DLD1 (cell line): ENCODE results near the gene MICB.
"Not testable (repeated sequence)": the region's sequence is repeated elsewhere in the genome, so short reads cannot be mapped to it uniquely, and the experiment has no call there.

ENCODE experiments used
- in situ Hi-C: cut with HindIII; loops from 2 replicates; pipeline ENCODE4 v1.10.0; 2017; ENCODE audit warnings: low sequenced_read_pairs

The MICB gene

DNA sequence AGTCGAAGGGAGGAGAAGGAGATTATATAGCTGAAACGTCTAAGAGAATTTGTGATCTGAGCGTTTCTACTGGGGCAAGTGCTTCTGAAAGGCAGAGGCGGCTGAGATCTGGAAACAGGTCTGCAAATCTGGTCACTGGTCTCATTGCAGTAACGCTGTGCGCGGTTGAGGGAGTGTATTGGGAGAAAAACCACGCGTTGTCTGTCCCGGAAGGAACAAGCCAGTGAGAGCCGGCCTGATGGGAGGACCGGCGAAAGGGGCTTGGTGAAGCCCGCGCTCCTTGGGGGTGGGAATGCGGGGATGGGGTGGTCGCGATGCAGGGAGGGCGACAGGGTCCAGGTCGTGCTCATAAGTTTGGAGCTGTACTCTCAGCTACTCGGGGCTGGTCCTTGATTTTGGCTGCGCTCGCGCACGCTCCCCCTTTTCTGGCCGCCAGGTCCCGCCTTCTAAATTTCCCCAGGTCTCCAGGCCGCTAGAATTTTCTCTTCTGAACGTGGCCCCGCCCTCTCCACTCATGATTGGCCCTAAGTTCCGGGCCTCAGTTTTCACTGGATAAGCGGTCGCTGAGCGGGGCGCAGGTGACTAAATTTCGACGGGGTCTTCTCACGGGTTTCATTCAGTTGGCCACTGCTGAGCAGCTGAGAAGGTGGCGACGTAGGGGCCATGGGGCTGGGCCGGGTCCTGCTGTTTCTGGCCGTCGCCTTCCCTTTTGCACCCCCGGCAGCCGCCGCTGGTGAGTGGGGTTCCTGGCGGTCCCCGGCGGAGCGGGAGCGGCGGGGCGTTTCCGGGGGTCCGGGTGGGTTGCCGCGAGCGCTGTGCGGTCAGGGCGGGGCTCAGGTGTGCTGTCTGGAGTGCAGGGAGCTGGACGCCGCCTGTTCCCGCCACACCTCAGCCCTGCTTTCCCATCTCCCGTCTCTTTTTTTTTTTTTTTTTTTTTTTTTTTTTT, at the start of gene MICB:
Gene MICB, plus strand, starts transcription at position 615 of the 946 bp plus-strand sequence. Its CDS starts 49 bp downstream, at position 664.
- in situ Hi-C loops, result no loop called here

DNA sequence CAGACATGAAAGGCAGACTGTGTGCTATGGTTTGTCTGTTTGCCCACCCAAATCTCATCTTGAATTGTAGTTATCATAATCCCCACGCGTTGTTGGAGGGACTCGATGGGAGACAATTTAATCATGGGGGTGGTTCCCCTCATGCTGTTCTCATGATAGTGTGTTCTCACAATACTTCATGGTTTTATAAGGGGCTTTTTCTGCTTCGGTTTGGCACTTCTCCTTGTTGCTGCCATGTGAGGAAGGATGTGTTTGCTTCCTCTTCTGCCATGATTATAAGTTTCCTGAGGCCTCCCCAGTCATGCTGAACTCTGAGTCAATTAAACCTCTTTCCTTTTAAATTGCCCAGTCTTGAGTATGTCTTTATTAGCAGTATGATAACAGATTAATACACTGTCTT, 47.2 kb upstream of the MICB start:
- in situ Hi-C loops, result no loop called here

DNA sequence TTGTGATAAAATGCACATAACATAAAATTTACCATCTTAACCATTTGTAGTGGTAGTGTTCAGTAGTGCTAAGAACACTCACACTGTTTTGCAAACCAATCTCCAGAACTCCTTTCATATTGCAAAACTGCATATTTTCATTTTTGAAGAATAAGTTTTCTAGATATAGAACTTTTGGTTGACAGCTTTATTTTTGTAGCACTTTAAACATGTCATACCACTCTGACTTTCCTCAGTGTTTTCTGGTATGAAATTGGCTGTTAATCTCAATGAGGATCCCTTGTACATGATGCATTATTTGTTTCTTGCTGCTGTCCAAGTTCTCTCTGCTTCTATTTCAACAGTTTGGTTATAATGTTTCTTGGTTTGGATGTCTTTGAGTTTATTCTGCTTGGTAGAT, 45.1 kb upstream of the MICB start:
- in situ Hi-C loops, result no loop called here

GRCh38 chr6:31453259-31453658, 44.7 kb upstream of the MICB start:
- in situ Hi-C loops, result no loop called here

GRCh38 chr6:31459864-31460263, 38.1 kb upstream of the MICB start:
- in situ Hi-C loops, result not testable (repeated sequence)

DNA sequence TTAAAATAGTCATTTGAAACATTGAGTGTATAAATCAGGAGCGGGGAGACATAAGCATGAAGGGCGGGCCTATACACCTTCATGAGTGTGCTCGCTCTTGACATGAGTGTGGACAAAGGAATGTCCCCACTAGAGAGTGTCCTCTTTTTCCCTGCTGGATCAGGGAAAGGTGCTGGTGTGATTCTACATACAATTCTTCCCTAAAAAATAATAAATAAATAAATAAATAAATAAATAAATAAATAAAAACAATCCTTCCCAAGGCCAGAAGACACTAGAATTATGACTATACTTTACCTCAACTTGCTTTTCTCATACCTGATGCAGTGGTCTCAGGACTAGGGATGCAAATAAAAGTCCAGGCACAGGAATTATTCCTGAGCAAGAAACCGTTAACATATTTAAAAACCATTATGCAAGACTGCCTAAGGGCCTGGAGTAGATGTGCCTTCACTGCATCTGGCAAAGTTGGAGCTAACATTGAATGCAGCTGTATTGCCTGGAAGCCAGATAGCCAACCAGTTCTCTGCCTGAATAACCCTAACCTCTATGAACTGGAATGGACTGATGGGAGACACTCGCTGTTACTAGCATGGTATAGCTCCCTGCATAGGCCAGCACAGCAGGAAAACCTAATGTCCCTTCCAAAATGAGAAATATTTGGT, 37.5 kb upstream of the MICB start:
- in situ Hi-C loops, result no loop called here

GRCh38 chr6:31462026-31462963, 35.6 kb upstream of the MICB start:
- in situ Hi-C loops, result no loop called here

- in situ Hi-C loops, result no loop called here
Observed at GRCh38 chr6:31462964-31463870, 34.7 kb upstream of the MICB start.

DNA sequence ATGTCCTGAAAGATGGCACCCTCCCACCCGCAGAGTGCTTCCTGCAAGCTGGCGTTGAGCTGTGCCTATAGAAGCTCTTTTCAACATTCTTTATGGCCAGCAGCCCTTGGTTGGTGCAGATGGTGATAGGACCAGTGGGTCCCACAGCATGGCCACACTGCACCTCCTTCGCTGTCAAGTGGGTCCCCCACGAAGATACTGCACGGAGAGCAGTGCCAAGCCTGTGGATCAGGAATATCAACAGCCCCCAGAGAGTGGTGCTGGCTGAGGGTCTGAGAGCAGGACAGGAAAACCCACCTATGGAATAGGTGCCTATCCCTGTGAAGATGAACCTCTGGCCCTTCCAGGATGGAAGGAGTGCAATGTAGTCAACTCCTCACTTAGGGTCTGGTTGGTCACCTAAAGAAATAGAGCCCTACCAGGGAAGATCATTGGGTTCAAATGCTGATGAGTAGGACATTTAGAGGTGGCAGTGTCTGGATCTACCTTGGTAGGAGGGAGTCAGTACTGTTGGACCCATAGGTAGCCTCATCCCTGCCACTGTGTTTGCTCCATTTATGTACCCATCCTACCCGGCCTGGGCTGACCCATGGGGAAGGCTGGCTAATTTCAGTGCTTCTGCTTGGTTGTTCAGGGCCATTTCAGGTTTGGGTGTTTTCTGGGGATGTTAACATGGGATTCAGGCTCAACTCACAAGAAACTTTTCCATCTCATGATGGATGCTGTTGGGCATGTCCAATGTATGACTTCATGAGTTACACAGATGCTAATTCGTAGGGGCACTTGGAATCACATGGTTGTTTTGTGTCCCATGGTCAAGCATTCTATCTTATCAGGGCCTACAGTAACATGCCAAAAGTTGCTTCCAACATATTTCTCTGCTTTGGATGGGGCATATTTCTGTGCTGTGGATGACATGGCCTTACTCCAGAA, 33.4 kb upstream of the MICB start:
- in situ Hi-C loops, result no loop called here

DNA sequence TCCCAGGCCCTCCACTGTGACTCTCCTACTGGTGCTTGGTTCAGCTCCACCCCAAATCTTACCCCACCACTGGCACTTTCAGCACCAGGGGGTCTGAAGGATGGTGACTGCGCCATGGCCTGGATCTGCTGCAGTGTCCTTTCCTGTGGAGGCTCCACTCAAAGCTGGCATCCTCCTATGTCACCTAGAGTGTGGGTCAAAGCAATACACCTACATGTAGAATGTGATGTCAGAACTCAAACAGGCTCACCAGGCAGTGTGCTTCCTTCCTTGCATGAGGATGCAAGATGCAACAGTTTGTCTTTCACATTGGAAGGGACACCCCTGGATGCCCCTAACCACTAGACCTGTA, 32.8 kb upstream of the MICB start:
- in situ Hi-C loops, result no loop called here

- in situ Hi-C loops, result no loop called here
Observed at GRCh38 chr6:31465718-31466117, 32.2 kb upstream of the MICB start.

DNA sequence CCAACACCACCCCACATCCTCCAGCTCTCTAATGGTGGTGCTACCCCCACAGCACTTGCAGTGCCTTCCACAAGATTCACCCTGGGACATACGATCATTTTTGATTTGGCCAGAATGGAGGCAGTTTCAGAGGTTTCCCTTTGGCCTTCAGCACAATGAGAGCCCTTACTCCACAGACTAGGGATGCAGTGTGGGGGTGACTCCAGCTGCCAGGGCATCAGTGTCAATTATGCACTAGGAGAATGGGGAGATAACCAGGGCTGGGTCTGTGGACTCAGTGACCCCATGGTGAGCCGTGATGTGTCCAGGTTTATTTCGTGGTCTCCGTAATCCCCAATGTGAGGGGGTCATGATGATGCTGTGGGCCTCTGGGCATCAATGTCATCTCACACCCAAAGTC, 31.5 kb upstream of the MICB start:
- in situ Hi-C loops, result no loop called here

DNA sequence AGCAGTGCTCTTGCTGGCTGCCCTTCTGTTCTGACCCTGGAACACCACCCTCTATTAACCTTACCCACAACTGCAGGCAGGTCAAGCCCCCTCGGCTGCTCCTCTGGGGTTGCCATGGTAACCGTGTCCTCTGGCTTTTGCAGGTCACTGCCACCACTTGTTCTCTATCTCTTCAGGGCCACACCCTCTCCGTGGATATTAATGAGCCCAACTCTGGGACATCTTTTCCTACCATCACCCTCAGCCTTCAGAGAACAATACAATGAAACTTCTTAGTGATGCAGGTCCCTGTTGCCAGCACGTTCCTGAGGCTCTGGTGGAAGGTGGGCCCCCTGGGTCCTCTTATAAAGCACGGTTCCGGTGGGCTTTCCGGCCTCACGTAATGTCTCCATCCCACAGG, 30.8 kb upstream of the MICB start:
- in situ Hi-C loops, result no loop called here

DNA sequence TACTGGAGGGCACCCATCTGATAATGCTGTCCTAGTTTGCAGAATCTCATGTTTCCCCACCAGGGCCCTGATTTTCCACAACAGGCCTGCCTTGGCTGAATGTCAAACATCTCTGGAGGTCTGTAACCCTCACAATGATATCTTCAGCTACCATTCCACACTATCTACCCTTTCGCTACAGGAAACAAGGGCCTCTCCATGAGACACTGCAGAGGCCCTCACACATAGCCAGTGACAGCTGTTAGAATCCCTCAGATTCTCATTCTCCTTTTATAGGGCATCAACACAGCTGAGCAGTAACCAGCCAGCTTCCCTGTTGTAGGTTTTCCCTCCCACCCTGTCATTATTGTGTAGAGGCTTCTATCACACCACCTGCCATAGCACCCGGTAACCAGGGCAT, 29.6 kb upstream of the MICB start:
- in situ Hi-C loops, result no loop called here

GRCh38 chr6:31470801-31471200, 27.1 kb upstream of the MICB start:
- in situ Hi-C loops, result no loop called here

GRCh38 chr6:31471711-31472110, 26.2 kb upstream of the MICB start:
- in situ Hi-C loops, result no loop called here

DNA sequence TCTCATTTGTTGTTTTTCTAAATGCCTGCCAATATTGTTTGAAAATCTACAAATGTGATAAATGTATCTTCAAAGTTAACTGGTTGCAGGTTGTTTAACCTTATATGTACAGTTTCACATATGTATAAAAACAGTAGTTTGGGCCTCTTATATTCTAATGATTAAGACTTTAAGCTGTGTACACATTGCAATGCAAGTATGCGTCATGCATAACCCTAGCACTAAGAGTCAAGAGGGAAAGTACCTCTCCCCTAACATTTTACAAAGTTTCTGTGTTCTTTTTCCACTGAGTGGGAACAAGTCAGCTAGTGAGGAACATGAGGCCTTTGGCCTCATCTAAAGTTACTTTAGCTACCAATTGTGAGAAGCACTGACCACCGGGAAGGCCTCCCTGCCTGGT, 25.7 kb upstream of the MICB start:
- in situ Hi-C loops, result no loop called here

DNA sequence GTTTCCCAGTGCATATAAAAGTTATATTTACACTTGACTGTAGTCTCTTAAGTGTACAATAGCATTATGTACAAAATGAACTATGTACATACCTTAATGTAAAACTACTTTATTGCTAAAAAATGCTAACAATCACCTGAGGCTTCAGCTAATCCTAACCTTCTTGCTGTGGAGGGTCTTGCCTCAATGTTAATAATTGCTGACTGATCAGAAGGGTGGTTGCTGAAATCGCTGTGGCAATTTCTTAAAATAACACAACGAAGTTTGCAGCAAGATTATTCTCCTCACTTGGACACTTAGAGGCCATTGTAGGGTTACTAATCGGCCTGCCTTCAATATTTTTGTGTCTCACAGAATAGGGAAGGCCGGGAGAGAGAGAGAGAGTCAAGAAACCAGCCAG, 24.7 kb upstream of the MICB start:
- in situ Hi-C loops, result no loop called here
